IMR-90 (cell line): ENCODE measurements around the gene LIPM. TPM values are rescaled to one million over a fixed set of nuclear protein-coding genes. Genes with fewer than 3 reads are reported as not detected.

Experiments
- ATAC-seq: fragments of 200-7000 bp; cut with Tn5 transposase; 2 replicates; pipeline ENCODE4 v1.9.1; 2020; ENCODE audit warnings: low read depth, mild to moderate bottlenecking, moderate library complexity
- BruUV-seq: library from RNA; stranded (reverse); fragments of 400-500 nt; replicated peaks from 2 replicates; lab custom pipeline; 2021; lab: Mats Ljungman, UMichigan
- CTCF ChIA-PET: fragments of 300-600 bp; formaldehyde crosslinking; extraction: SDS; loops from one replicate; lab custom pipeline; 2021; ENCODE audit warnings: antibody characterized with exemption; lab: Yijun Ruan, JAX
- POLR2A ChIA-PET: fragments of 300-600 bp; sonication (Branson Sonifier 250); formaldehyde crosslinking; loops from one replicate; lab custom pipeline; 2022; ENCODE audit warnings: antibody characterized with exemption; ENCODE audit not compliant: unreplicated experiment; lab: Charles Lee
- DNase-seq: peaks from one replicate; pipeline ENCODE4 v3.0.0; 2013
- H2AFZ ChIP-seq: replicated peaks from 2 replicates; pipeline ENCODE3; 2013; ENCODE audit warnings: low read length, mild to moderate bottlenecking; ENCODE audit not compliant: poor library complexity
- H2AK5ac ChIP-seq: 2 replicates; pipeline ENCODE4 v1.6.1; 2013; ENCODE audit warnings: low read depth, low read length, inconsistent platforms
- H2AK9ac ChIP-seq: replicated peaks from 2 replicates; pipeline ENCODE3; 2013; ENCODE audit warnings: mild to moderate bottlenecking, low read depth, low read length, moderate library complexity; ENCODE audit not compliant: poor library complexity
- H2BK120ac ChIP-seq: 2 replicates; pipeline ENCODE4 v1.6.1; 2013; ENCODE audit warnings: low read depth, low read length, inconsistent platforms
- H2BK15ac ChIP-seq: 3 replicates; pipeline ENCODE4 v1.6.1; 2013; ENCODE audit warnings: low read depth, low read length, inconsistent platforms
- H2BK20ac ChIP-seq: 2 replicates; pipeline ENCODE4 v1.6.1; 2013; ENCODE audit warnings: low read depth, mild to moderate bottlenecking, inconsistent platforms, low read length, moderate library complexity
- H2BK5ac ChIP-seq: 2 replicates; pipeline ENCODE4 v1.6.1; 2013; ENCODE audit warnings: mild to moderate bottlenecking, low read depth, low read length, inconsistent platforms; ENCODE audit not compliant: poor library complexity, severe bottlenecking
- H3K14ac ChIP-seq: replicated peaks from 2 replicates; pipeline ENCODE4 v1.6.1; 2013; ENCODE audit warnings: low read depth, low read length, inconsistent platforms
- H3K18ac ChIP-seq: 2 replicates; pipeline ENCODE4 v1.6.1; 2013; ENCODE audit warnings: low read depth, low read length, control low read depth
- H3K23ac ChIP-seq: 2 replicates; pipeline ENCODE4 v1.6.1; 2013; ENCODE audit warnings: low read depth, low read length, inconsistent platforms
- H3K27ac ChIP-seq: 2 replicates; pipeline ENCODE4 v1.5.1; 2013; ENCODE audit warnings: mild to moderate bottlenecking, control low read depth, low read length; ENCODE audit not compliant: insufficient read depth
- H3K27me3 ChIP-seq: 2 replicates; pipeline ENCODE4 v1.6.1; 2013; ENCODE audit warnings: low read length; ENCODE audit not compliant: control insufficient read depth, insufficient read depth
- H3K36me3 ChIP-seq: 2 replicates; pipeline ENCODE4 v1.6.1; 2013; ENCODE audit warnings: low read length, mixed read lengths; ENCODE audit not compliant: control insufficient read depth, insufficient read depth
- H3K4ac ChIP-seq: 2 replicates; pipeline ENCODE4 v1.6.1; 2013; ENCODE audit warnings: low read depth, low read length, inconsistent platforms
- H3K4me1 ChIP-seq: 2 replicates; pipeline ENCODE4 v1.6.1; 2013; ENCODE audit warnings: low read length, mixed read lengths; ENCODE audit not compliant: control insufficient read depth, insufficient read depth
- H3K4me2 ChIP-seq: 2 replicates; pipeline ENCODE4 v1.6.1; 2013; ENCODE audit warnings: low read depth, mild to moderate bottlenecking, control low read depth, low read length, moderate library complexity
- H3K4me3 ChIP-seq: 2 replicates; pipeline ENCODE4 v1.5.1; 2013; ENCODE audit warnings: low read depth, mild to moderate bottlenecking, control low read depth, low read length, moderate library complexity; ENCODE audit not compliant: insufficient read depth
- H3K56ac ChIP-seq: 2 replicates; pipeline ENCODE4 v1.6.1; 2013; ENCODE audit warnings: low read length, inconsistent platforms; ENCODE audit not compliant: insufficient read depth; ENCODE audit errors: extremely low read depth
- H3K79me1 ChIP-seq, 2 experiments: 2 replicates each; pipeline ENCODE4 v1.6.1; 2013; ENCODE audit warnings: low read length in 2 of 2, inconsistent platforms in 1 of 2, low read depth in 1 of 2
- H3K9ac ChIP-seq: 2 replicates; pipeline ENCODE4 v1.6.1; 2013; ENCODE audit warnings: low read depth, low read length, control low read depth
- H3K9me1 ChIP-seq: 2 replicates; pipeline ENCODE4 v1.6.1; 2013; ENCODE audit warnings: low read length, inconsistent platforms; ENCODE audit not compliant: insufficient read depth
- H3K9me3 ChIP-seq: 2 replicates; pipeline ENCODE4 v1.6.1; 2013; ENCODE audit warnings: low read length; ENCODE audit not compliant: control insufficient read depth, insufficient read depth
- H4K20me1 ChIP-seq: 2 replicates; pipeline ENCODE4 v1.6.1; 2013; ENCODE audit warnings: low read length, inconsistent platforms; ENCODE audit not compliant: insufficient read depth
- H4K5ac ChIP-seq: 2 replicates; pipeline ENCODE4 v1.6.1; 2013; ENCODE audit warnings: mild to moderate bottlenecking, low read depth, low read length, control low read depth
- H4K8ac ChIP-seq, 2 experiments: 2 replicates each; pipeline ENCODE4 v1.6.1; 2013; ENCODE audit warnings: low read depth in 2 of 2, low read length in 2 of 2, control low read depth in 1 of 2, inconsistent platforms in 1 of 2
- H4K91ac ChIP-seq: 2 replicates; pipeline ENCODE4 v1.6.1; 2013; ENCODE audit warnings: low read depth, low read length, inconsistent platforms; ENCODE audit not compliant: insufficient read depth
- CEBPB ChIP-seq: IDR thresholded peaks from 2 replicates; pipeline ENCODE4 v1.6.1; 2012; ENCODE audit warnings: low read depth, low read length, improper control_type of control experiment
- CHD1 ChIP-seq: IDR thresholded peaks from 2 replicates; pipeline ENCODE4 v1.6.1; 2012; ENCODE audit warnings: low read depth, low read length, improper control_type of control experiment
- FOS ChIP-seq: fragments of 150-350 bp; IDR thresholded peaks from 2 replicates; pipeline ENCODE4 v1.6.1; 2016; ENCODE audit warnings: low read depth, low read length
- MAZ ChIP-seq: IDR thresholded peaks from 2 replicates; pipeline ENCODE4 v1.6.1; 2012; ENCODE audit warnings: low read depth, mild to moderate bottlenecking, low read length, improper control_type of control experiment, moderate library complexity, borderline replicate concordance
- MXI1 ChIP-seq: IDR thresholded peaks from 2 replicates; pipeline ENCODE4 v1.6.1; 2012; ENCODE audit warnings: low read depth, mild to moderate bottlenecking, low read length, moderate library complexity, borderline replicate concordance
- NFE2L2 ChIP-seq: fragments of 150-350 bp; IDR thresholded peaks from 2 replicates; pipeline ENCODE4 v1.6.1; 2016; ENCODE audit warnings: low read depth, mild to moderate bottlenecking, low read length
- RFX5 ChIP-seq: IDR thresholded peaks from 2 replicates; pipeline ENCODE4 v1.8.0; 2012; ENCODE audit warnings: low read depth, mild to moderate bottlenecking, low read length, moderate library complexity
- WGBS, 2 experiments: methylation state at CpG; one replicate each; pipeline versions ENCODE4 v1.1.5 to v1.1.7; 2013; ENCODE audit warnings: missing lambda C conversion rate in 2 of 2; ENCODE audit not compliant: insufficient read length in 1 of 2; ENCODE audit errors: extremely low coverage in 2 of 2; 5-methylcytosine and 5-hydroxymethylcytosine counted together
- dilution Hi-C: fragments of 300-500 bp; cut with HindIII; formaldehyde crosslinking; loops from one replicate; pipeline ENCODE4 v1.14.3; 2018; ENCODE audit warnings: low sequenced_read_pairs; ENCODE audit not compliant: unreplicated experiment
- in situ Hi-C: fragments of 300-500 bp; cut with MboI; formaldehyde crosslinking; loops from 3 replicates; pipeline ENCODE4 v1.14.3; 2019; ENCODE audit warnings: low sequenced_read_pairs, inconsistent platforms, mixed read lengths
- intact Hi-C: fragments of 100-400 bp; cut with micrococcal nuclease; formaldehyde crosslinking; loops from 2 replicates; pipeline ENCODE4 v1.10.0; 2022
- polyA plus RNA-seq, 3 experiments: library from polyadenylated mRNA; depleted of rRNA; stranded (reverse); fragments of >200 nt; gene quantifications; 2 replicates each; pipeline ENCODE4 v1.2.3, GENCODE V29; 2012; ENCODE audit warnings: low replicate concordance in 1 of 3
- total RNA-seq: library from RNA; depleted of rRNA; stranded (reverse); fragments of >200 nt; gene quantifications from 2 replicates; pipeline ENCODE4 v1.2.3, GENCODE V29; 2012

Gene LIPM
- total and polyA plus RNA-seq, 2 of the 4 experiments (the other 2 are of a cell fraction): not detected

DNA sequence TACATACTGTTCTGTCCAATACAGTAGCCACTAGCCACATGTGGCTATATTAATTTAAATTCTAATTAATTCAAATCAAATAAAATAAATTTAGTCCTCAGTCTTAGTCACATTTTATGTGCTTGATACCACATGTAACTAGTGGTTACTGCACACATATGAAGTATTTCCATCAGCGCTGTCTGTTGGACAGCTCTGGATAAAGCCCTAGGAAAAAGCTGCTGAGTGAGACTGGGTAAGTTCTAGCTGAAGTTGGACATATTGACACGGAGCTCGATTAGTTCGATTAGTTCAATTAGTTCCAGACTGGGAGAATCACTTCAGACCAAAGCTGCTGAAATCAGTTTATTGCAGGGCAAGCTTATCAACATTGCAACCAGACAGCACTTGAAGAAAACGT lies 15.1 kb upstream of the LIPM start:
- Histone ChIP-seq H3K9me1 (0 out of 2 replicates have a peak, but pooled peaks cover under 1% of the 10 kb centered on the region), H2BK20ac (no peak overlapping the region), H3K27me3 (peaks cover 1% of the 10 kb centered on the region; the same call in 1 of the 2 replicates), H3K27ac (no peak overlapping the region), H3K23ac (no peak overlapping the region), H2AK5ac (no peak overlapping the region), H3K36me3 (no peaks in the 10 kb centered on the region), H3K9ac (no peak overlapping the region), H3K18ac (no peak overlapping the region), H3K14ac (no peak overlapping the region), H3K9me3 (no peaks in the 10 kb centered on the region), H2BK5ac (no peak overlapping the region), H4K5ac (no peak overlapping the region), H4K20me1 (no peaks in the 10 kb centered on the region), H2AK9ac (no peak overlapping the region), H2BK120ac (no peak overlapping the region), H3K4me2 (no peak overlapping the region), H2AFZ (no peak overlapping the region), H3K4me3 (no peak overlapping the region), H3K56ac (no peak overlapping the region), H4K8ac (no peak overlapping the region), H2BK15ac (no peak overlapping the region), H3K4me1 (no peaks in the 10 kb centered on the region), H3K79me1 (no peaks in the 10 kb centered on the region), H4K91ac (no peak overlapping the region), H3K4ac (no peak overlapping the region)
- ATAC-seq (no peak), DNase-seq (no peak)
- ChIA-PET POLR2A (no interaction called here), CTCF (no interaction called here)
- in situ Hi-C loops (no loop called here), intact Hi-C loops (no loop called here), dilution Hi-C loops (no loop called here)
- TF ChIP-seq MXI1 (no peak), CHD1 (no peak), FOS (no peak), MAZ (no peak), RFX5 (no peak), CEBPB (no peak), NFE2L2 (no peak)
- BruUV-seq: no TSS peak
- WGBS, 2 experiments: 100% methylated on average over 1 of the region's 5 CpGs; no CpG with 5 or more reads in 1 of the 2 experiments
